GM12801 (cell line): ENCODE measurements around the gene CD226.

Experiments used
- TF ChIP-seq, protein P1 (sequence below): IDR thresholded peaks from one replicate; pipeline ENCODE4 v1.5.1; 2011; ENCODE audit warnings: control low read depth; ENCODE audit not compliant: insufficient read length; ENCODE audit errors: extremely low read depth

The CD226 gene

DNA sequence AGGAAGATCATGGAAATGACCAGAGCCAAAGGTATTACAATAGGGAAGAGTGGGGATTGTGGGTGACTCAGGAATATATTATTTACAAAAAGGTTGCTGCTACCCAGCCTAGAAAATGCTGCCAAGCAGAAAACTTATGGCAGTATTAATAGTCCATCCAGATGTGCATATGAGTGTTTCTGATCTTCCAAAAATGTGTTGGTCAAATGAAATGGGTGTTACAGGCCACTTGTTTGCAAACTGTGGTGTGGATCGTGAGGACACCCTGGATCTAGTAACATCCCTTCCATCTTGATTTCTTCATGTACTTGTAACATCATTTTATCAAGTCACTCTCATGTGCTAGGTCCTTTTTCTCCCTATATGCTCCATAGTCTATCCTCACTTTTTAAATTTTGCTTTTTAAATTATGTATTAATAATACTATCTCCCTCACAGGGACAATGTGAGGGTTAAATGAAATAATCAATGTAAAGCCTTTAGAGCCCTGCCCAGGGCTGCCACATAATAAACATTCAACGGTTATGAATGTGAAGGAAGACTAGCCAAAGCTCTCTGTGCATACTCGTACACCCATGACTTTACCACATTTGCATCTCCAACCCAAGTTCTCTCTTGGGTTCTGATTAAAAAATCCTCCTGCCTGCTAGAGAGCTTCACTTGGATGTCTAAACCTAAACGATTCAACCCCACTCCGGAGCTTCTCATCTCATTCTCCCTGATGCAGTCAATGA is 18.5 kb downstream of the CD226 start:
- TF ChIP-seq, protein P1, sequence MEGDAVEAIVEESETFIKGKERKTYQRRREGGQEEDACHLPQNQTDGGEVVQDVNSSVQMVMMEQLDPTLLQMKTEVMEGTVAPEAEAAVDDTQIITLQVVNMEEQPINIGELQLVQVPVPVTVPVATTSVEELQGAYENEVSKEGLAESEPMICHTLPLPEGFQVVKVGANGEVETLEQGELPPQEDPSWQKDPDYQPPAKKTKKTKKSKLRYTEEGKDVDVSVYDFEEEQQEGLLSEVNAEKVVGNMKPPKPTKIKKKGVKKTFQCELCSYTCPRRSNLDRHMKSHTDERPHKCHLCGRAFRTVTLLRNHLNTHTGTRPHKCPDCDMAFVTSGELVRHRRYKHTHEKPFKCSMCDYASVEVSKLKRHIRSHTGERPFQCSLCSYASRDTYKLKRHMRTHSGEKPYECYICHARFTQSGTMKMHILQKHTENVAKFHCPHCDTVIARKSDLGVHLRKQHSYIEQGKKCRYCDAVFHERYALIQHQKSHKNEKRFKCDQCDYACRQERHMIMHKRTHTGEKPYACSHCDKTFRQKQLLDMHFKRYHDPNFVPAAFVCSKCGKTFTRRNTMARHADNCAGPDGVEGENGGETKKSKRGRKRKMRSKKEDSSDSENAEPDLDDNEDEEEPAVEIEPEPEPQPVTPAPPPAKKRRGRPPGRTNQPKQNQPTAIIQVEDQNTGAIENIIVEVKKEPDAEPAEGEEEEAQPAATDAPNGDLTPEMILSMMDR = no peak

DNA sequence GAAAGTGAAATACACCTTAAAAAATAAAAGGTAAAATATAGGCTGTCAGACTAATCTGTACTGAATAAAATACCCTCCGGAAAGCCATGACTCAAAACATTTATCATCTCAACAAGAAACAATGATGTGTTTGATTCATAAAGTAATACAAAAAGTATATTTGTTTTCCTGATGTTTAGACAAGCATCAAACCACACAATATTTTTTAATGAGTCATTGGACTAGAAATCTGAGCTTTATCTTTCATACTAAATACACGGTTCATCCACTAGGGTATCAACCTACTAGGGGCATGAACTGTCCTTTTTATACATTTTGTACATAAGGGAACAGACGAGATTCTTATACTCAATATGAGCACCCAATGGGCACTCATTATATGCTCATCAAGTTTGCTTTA is 31.3 kb downstream of the CD226 start:
- TF ChIP-seq, protein P1 = no peak

DNA sequence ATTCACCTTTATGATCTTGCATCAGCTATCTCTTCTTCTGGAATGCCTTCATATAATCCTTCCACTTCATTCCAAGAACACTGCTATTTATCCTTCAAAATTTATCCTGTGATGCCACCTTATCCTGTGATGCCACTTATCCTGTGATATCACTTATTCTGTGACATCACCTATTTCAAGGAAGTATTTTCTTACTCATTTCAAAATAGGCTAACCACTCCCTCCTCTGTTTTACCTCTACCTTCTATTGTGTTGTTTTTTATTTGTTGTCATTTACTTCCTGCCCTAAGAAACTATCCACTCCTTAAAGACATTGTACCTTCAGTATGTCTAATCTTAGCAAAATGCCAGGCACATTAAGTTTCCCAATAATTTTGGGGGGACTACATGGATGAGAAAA is 38.8 kb downstream of the CD226 start:
- TF ChIP-seq, protein P1 = no peak

GRCh38 chr18:69906765-69907164 is 40.9 kb downstream of the CD226 start:
- TF ChIP-seq, protein P1 = no peak

- TF ChIP-seq, protein P1 = no peak
Measured at GRCh38 chr18:69900941-69901340, 46.7 kb downstream of the CD226 start.

GRCh38 chr18:69898241-69898861 is 49.3 kb downstream of the CD226 start:
- TF ChIP-seq, protein P1 = no peak

- TF ChIP-seq, protein P1 = no peak
Measured at GRCh38 chr18:69897397-69898108, 50.1 kb downstream of the CD226 start.
